ENCODE data around the gene HPSE2.

Gene HPSE2

GRCh38 chr10:98461500-98461842, 774.2 kb downstream of the HPSE2 start:
- no peak for DNase-seq (ENCODE audit: low spot score)

- no peak for DNase-seq (ENCODE audit: low spot score)
These were observed 774.7 kb downstream of the HPSE2 start for GRCh38 chr10:98460837-98461499.

GRCh38 chr10:98458809-98459784, 776.6 kb downstream of the HPSE2 start:
- DNase-seq (ENCODE audit: low spot score) = no peak

GRCh38 chr10:98457721-98458120, 777.9 kb downstream of the HPSE2 start:
- no peak for DNase-seq (ENCODE audit: low spot score)

GRCh38 chr10:98456686-98457482, 778.8 kb downstream of the HPSE2 start:
- DNase-seq (ENCODE audit: low spot score) = no peak

- no peak for DNase-seq (ENCODE audit: low spot score)
These were observed 779.5 kb downstream of the HPSE2 start for GRCh38 chr10:98456043-98456570.

GRCh38 chr10:98453729-98454128, 781.9 kb downstream of the HPSE2 start:
- DNase-seq (ENCODE audit: low spot score) = no peak

- DNase-seq (ENCODE audit: low spot score) = no peak
These were observed 785.0 kb downstream of the HPSE2 start for GRCh38 chr10:98450618-98451017.

- no peak for DNase-seq (ENCODE audit: low spot score)
These were observed 786.4 kb downstream of the HPSE2 start for GRCh38 chr10:98449287-98449686.

GRCh38 chr10:98446661-98447221, 788.9 kb downstream of the HPSE2 start, which contains the start of gene HPS1:
Gene HPS1, minus strand, starts transcription at chr10:98446935. Its CDS starts 3,695 bp downstream, at chr10:98443240.
- peak; percentile 74 for DNase-seq (ENCODE audit: low spot score)

GRCh38 chr10:98446151-98446660, 789.4 kb downstream of the HPSE2 start:
- DNase-seq (ENCODE audit: low spot score) = peak; percentile 21

GRCh38 chr10:98445200-98445812, 790.3 kb downstream of the HPSE2 start:
- DNase-seq (ENCODE audit: low spot score) = no peak

- DNase-seq (ENCODE audit: low spot score) = no peak
These were observed 791.2 kb downstream of the HPSE2 start for GRCh38 chr10:98444314-98445006.

GRCh38 chr10:98438715-98439114, 796.9 kb downstream of the HPSE2 start:
- DNase-seq (ENCODE audit: low spot score) = no peak

GRCh38 chr10:98436704-98437103, 798.9 kb downstream of the HPSE2 start:
- DNase-seq (ENCODE audit: low spot score) = no peak

- no peak for DNase-seq (ENCODE audit: low spot score)
These were observed 800.5 kb downstream of the HPSE2 start for GRCh38 chr10:98435178-98435577.

GRCh38 chr10:98433881-98434732, 801.5 kb downstream of the HPSE2 start:
- no peak for DNase-seq (ENCODE audit: low spot score)

GRCh38 chr10:98433371-98433770, 802.3 kb downstream of the HPSE2 start:
- no peak for DNase-seq (ENCODE audit: low spot score)

GRCh38 chr10:98432330-98432729, 803.3 kb downstream of the HPSE2 start:
- no peak for DNase-seq (ENCODE audit: low spot score)
